NB4 (cell line): Measurements from ENCODE around the gene RAP1B.

ENCODE experiments used
- POLR2A ChIP-seq: IDR thresholded peaks from 2 replicates; pipeline ENCODE4 v1.6.1; 2011; ENCODE audit warnings: mild to moderate bottlenecking; ENCODE audit not compliant: insufficient read length; ENCODE audit errors: extremely low read depth
- TF ChIP-seq, protein P1 (sequence below): IDR thresholded peaks from one replicate; pipeline ENCODE4 v1.5.1; 2012; ENCODE audit warnings: low read depth, low read length

DNA sequence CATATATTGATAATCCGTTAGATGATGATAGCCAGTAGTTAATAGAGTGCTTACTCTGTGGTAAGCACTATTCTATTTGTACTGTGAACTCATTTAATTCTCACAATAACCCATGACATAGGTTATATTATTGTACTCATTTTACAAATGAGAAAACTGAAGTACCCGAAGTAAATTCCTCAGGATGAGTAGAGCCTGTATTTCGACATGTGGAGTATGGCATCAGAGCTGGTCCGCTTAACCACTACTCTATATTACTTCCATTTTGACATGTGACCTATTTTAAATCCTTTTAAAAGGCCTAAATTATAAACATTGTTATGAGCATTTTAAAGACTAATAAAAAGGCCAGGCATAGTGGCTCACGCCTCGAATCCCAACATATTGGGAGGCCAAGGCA, 8.0 kb upstream of the RAP1B start:
- TF ChIP-seq, protein P1, sequence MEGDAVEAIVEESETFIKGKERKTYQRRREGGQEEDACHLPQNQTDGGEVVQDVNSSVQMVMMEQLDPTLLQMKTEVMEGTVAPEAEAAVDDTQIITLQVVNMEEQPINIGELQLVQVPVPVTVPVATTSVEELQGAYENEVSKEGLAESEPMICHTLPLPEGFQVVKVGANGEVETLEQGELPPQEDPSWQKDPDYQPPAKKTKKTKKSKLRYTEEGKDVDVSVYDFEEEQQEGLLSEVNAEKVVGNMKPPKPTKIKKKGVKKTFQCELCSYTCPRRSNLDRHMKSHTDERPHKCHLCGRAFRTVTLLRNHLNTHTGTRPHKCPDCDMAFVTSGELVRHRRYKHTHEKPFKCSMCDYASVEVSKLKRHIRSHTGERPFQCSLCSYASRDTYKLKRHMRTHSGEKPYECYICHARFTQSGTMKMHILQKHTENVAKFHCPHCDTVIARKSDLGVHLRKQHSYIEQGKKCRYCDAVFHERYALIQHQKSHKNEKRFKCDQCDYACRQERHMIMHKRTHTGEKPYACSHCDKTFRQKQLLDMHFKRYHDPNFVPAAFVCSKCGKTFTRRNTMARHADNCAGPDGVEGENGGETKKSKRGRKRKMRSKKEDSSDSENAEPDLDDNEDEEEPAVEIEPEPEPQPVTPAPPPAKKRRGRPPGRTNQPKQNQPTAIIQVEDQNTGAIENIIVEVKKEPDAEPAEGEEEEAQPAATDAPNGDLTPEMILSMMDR, result no peak
- no peak for TF ChIP-seq POLR2A
